ENCODE results near the gene ABO. TPM values are rescaled to one million over a fixed set of nuclear protein-coding genes. Genes with fewer than 3 reads are reported as not detected.
A peak's percentile ranks its signal among the peaks of the same experiment; 100 is the strongest.

ABO gene
- total and polyA plus RNA-seq, 2 donors (not counting 3 experiments of a cell fraction or from before 2014, with no cell fraction given), result not detected

GRCh38 chr9:133286523-133286922 lies 11.5 kb upstream of the ABO start:
- ChIA-PET POLR2A (no interaction called here), CTCF (interaction anchor here (0.7 to 2.1 kb wide), 4 partner anchors 39 to 101 kb away, joined by 3 to 10 read pairs (median 4); no protein-coding TSS in a partner anchor)
- Histone ChIP-seq H2AFZ (ENCODE audit: low read depth, low read length) (no peak overlapping the region), H3K4me3 (replicated peaks in 1 of 3; ENCODE audit: insufficient read depth in 1 of 3, low read depth in 1 of 3, low read length in 3 of 3) (no peak overlapping the region), H3K36me3 (ENCODE audit: control insufficient read depth in 2 of 2, extremely low read depth in 1 of 2, insufficient read depth in 2 of 2, low read length in 2 of 2) (no peaks in the 10 kb centered on the region), H3K9ac (replicated peaks; ENCODE audit: extremely low read depth, insufficient read depth, low read length) (no peak overlapping the region), H3K9me3 (replicated peaks; ENCODE audit: control insufficient read depth, insufficient read depth, low read length) (peaks cover 3% of the 10 kb centered on the region), H3K79me2 (ENCODE audit: control insufficient read depth, insufficient read depth, low read length) (no peaks in the 10 kb centered on the region), H3K27me3 (ENCODE audit: control insufficient read depth in 2 of 2, insufficient read depth in 2 of 2, low read length in 2 of 2) (peaks cover 1 to 4% of the 10 kb centered on the region in 2 experiments), H3K4me2 (ENCODE audit: insufficient read depth, low read length) (no peak overlapping the region), H3K9me1 (replicated peaks; ENCODE audit: control insufficient read depth, extremely low read depth, insufficient read depth, low read length) (no peaks in the 10 kb centered on the region), H3K27ac (ENCODE audit: insufficient read depth, low read depth, low read length) (no peak overlapping the region), H3K4me1 (ENCODE audit: control insufficient read depth, extremely low read depth, insufficient read depth, low read length) (no peaks in the 10 kb centered on the region), H4K20me1 (replicated peaks; ENCODE audit: control insufficient read depth, extremely low read depth, insufficient read depth, low read length) (no peaks in the 10 kb centered on the region)
- DNase-seq (ENCODE audit: low read depth, low spot score) (peak; percentile 16), FAIRE-seq (peak; percentile 75)
- TF ChIP-seq EZH2 (IDR thresholded peaks at IDR 0.05; ENCODE audit: borderline replicate concordance, low read depth, low read length, severe bottlenecking), result no peak
- TF ChIP-seq JUN (IDR thresholded peaks at IDR 0.05; ENCODE audit: borderline replicate concordance, insufficient read depth, insufficient read length, low read depth), result peak; percentile 25
- peak; percentile 58 for TF ChIP-seq FOS (IDR thresholded peaks at IDR 0.05; ENCODE audit: borderline replicate concordance, insufficient read depth, low read length)
- dilution Hi-C loops (cut with MboI; ENCODE audit: extremely low pct_ligation_motif_present, low sequenced_read_pairs), result no loop called here
- intact Hi-C loops (cut with micrococcal nuclease), result no loop called here
- BruUV-seq (replicated peaks), result no TSS peak

DNA sequence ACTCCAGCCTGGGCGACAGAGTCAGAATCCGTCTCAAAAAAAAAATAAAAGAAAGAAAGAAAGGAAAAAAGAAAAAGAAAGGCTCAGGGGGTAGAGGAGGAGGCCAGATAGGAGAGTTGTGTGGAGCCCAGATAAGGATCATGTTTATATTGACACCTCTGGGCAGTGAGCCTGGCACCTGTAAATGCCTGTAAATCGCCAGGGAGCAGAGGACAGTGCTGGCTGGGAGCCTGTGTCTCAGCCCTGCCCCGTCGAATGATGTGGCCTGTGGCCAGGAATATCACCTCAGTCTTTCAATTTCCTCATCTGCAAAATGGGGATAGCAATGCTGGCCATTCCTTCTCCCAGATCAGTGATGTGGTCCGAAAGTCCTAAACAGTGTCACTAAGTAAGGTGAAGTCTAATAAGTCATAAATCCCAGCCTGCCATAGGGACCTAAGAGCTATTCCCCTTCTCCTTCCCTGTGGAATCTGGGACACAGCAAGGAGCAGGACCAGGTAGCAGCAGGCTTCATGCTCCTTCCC lies 10.3 kb upstream of the ABO start:
- no peaks in the 10 kb centered on the region for H3K4me1 ChIP-seq (ENCODE audit: control insufficient read depth, extremely low read depth, insufficient read depth, low read length)
- dilution Hi-C loops (cut with MboI; ENCODE audit: extremely low pct_ligation_motif_present, low sequenced_read_pairs), result no loop called here
- FAIRE-seq (no peak), DNase-seq (ENCODE audit: low read depth, low spot score) (no peak)
- no peak overlapping the region for H3K4me3 ChIP-seq (replicated peaks in 1 of 3; ENCODE audit: insufficient read depth in 1 of 3, low read depth in 1 of 3, low read length in 3 of 3)
- H3K27me3 ChIP-seq (ENCODE audit: control insufficient read depth in 2 of 2, insufficient read depth in 2 of 2, low read length in 2 of 2), result peaks cover 1 to 6% of the 10 kb centered on the region in 2 experiments
- no peak overlapping the region for H2AFZ ChIP-seq (ENCODE audit: low read depth, low read length)
- H3K27ac ChIP-seq (ENCODE audit: insufficient read depth, low read depth, low read length), result no peak overlapping the region
- intact Hi-C loops (cut with micrococcal nuclease), result no loop called here
- ChIA-PET CTCF (no interaction called here), POLR2A (no interaction called here)
- H3K9me3 ChIP-seq (replicated peaks; ENCODE audit: control insufficient read depth, insufficient read depth, low read length), result no peaks in the 10 kb centered on the region
- H4K20me1 ChIP-seq (replicated peaks; ENCODE audit: control insufficient read depth, extremely low read depth, insufficient read depth, low read length), result no peaks in the 10 kb centered on the region
- no peaks in the 10 kb centered on the region for H3K79me2 ChIP-seq (ENCODE audit: control insufficient read depth, insufficient read depth, low read length)
- no TSS peak for BruUV-seq (replicated peaks)
- H3K9ac ChIP-seq (replicated peaks; ENCODE audit: extremely low read depth, insufficient read depth, low read length), result no peak overlapping the region
- TF ChIP-seq, protein P1, sequence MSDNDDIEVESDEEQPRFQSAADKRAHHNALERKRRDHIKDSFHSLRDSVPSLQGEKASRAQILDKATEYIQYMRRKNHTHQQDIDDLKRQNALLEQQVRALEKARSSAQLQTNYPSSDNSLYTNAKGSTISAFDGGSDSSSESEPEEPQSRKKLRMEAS (IDR thresholded peaks at IDR 0.05; ENCODE audit: insufficient read depth, insufficient read length), result no peak
- TF ChIP-seq GATA2 (IDR thresholded peaks at IDR 0.05; ENCODE audit: insufficient read depth, insufficient read length, low read depth, low read length) (no peak), JUN (IDR thresholded peaks at IDR 0.05; ENCODE audit: borderline replicate concordance, insufficient read depth, insufficient read length, low read depth) (no peak), POLR2AphosphoS5 (IDR thresholded peaks at IDR 0.05; ENCODE audit: insufficient read depth, low read depth, low read length) (no peak), EZH2 (IDR thresholded peaks at IDR 0.05; ENCODE audit: borderline replicate concordance, low read depth, low read length, severe bottlenecking) (no peak), MYC (IDR thresholded peaks at IDR 0.05; ENCODE audit: low read depth, low read length) (no peak), POLR2A (IDR thresholded peaks at IDR 0.05; ENCODE audit: low read depth, low read length) (no peak), FOS (IDR thresholded peaks at IDR 0.05; ENCODE audit: borderline replicate concordance, insufficient read depth, low read length) (no peak), CTCF (IDR thresholded peaks at IDR 0.05; ENCODE audit: extremely low read depth in 1 of 2, insufficient read depth in 1 of 2, low read depth in 1 of 2, low read length in 2 of 2) (no peak)
- no peak overlapping the region for H3K4me2 ChIP-seq (ENCODE audit: insufficient read depth, low read length)
- no peaks in the 10 kb centered on the region for H3K9me1 ChIP-seq (replicated peaks; ENCODE audit: control insufficient read depth, extremely low read depth, insufficient read depth, low read length)
- H3K36me3 ChIP-seq (ENCODE audit: control insufficient read depth in 2 of 2, extremely low read depth in 1 of 2, insufficient read depth in 2 of 2, low read length in 2 of 2), result no peaks in the 10 kb centered on the region

Measured in endothelial cell of umbilical vein (primary cell).